Cerebellar nuclear complex (tissue), 1 donor: Measurements from ENCODE around the gene IARS2.
"Not testable (repeated sequence)": the region's sequence is repeated elsewhere in the genome, so short reads cannot be mapped to it uniquely, and the experiment has no call there.

Source experiments
- DNase-seq, 2 experiments: peaks; one replicate each; lab custom pipeline; 2025; lab: John Stamatoyannopoulos, UW

Gene IARS2

GRCh38 chr1:220094016-220094911, at the start of gene IARS2:
TSS of gene IARS2 (plus strand) at chr1:220094132. CDS start at chr1:220094217, 85 bp downstream.
- peak in 1 of 2 experiments; percentile 12 for DNase-seq

GRCh38 chr1:220044678-220045355, 49.1 kb upstream of the IARS2 start:
- no peak for DNase-seq

GRCh38 chr1:220045356-220046051, 48.4 kb upstream of the IARS2 start:
- no peak for DNase-seq

- DNase-seq: peak; percentile 65 to 92
Measured at GRCh38 chr1:220046052-220046930, 47.6 kb upstream of the IARS2 start, which contains the start of gene EPRS1. TSS of gene EPRS1 (minus strand) at chr1:220046505. CDS start at chr1:220046388, 117 bp downstream.

- DNase-seq: no peak
Measured at GRCh38 chr1:220056374-220056773, 37.6 kb upstream of the IARS2 start.

GRCh38 chr1:220060876-220061275, 33.1 kb upstream of the IARS2 start:
- DNase-seq: no peak

GRCh38 chr1:220062629-220063028, 31.3 kb upstream of the IARS2 start:
- DNase-seq: no peak

- DNase-seq: no peak
Measured at GRCh38 chr1:220067269-220068204, 26.4 kb upstream of the IARS2 start.

- no peak for DNase-seq
Measured at GRCh38 chr1:220076861-220077762, 16.8 kb upstream of the IARS2 start.

- DNase-seq: no peak
Measured at GRCh38 chr1:220077887-220078286, 16.0 kb upstream of the IARS2 start.

GRCh38 chr1:220084460-220084859, 9.5 kb upstream of the IARS2 start:
- DNase-seq: no peak

GRCh38 chr1:220086261-220086686, 7.7 kb upstream of the IARS2 start:
- DNase-seq: not testable (repeated sequence)

GRCh38 chr1:220089650-220090556, 4.0 kb upstream of the IARS2 start, which contains the start of gene BPNT1:
TSS of gene BPNT1 (minus strand) at chr1:220089788. CDS start at chr1:220079846, 9,942 bp downstream.
- DNase-seq: peak; percentile 20 to 71

- no peak for DNase-seq
Measured at GRCh38 chr1:220092694-220093093, 1.2 kb upstream of the IARS2 start.

GRCh38 chr1:220093361-220094015, 444 bp upstream of the IARS2 start:
- no peak for DNase-seq

- DNase-seq: no peak
Measured at GRCh38 chr1:220099826-220100225, 5.9 kb downstream of the IARS2 start.

- DNase-seq: not testable (repeated sequence)
Measured at GRCh38 chr1:220110473-220110872, 16.5 kb downstream of the IARS2 start.
